HG02943 (cell line): ENCODE data around the gene MACF1.
"Not testable (repeated sequence)": the region's sequence is repeated elsewhere in the genome, so short reads cannot be mapped to it uniquely, and the experiment has no call there.

Experiments used
- ATAC-seq: cut with Tn5 transposase; IDR thresholded peaks from one replicate; pipeline ENCODE4 v1.9.1; 2021; ENCODE audit warnings: mild to moderate bottlenecking, low read depth, moderate library complexity; ENCODE audit not compliant: unreplicated experiment

The MACF1 gene

GRCh38 chr1:39525366-39526165, 321.1 kb downstream of the MACF1 start:
- ATAC-seq: peak; percentile 94

- ATAC-seq: no peak
Measured at GRCh38 chr1:39526466-39527189, 322.1 kb downstream of the MACF1 start.

GRCh38 chr1:39527190-39527579, 322.7 kb downstream of the MACF1 start:
- ATAC-seq: not testable (repeated sequence)

- no peak for ATAC-seq
Measured at GRCh38 chr1:39528082-39528481, 323.6 kb downstream of the MACF1 start.

- ATAC-seq: no peak
Measured at GRCh38 chr1:39529901-39530535, 325.5 kb downstream of the MACF1 start.

GRCh38 chr1:39531526-39531925, 327.0 kb downstream of the MACF1 start:
- ATAC-seq: no peak

- ATAC-seq: no peak
Measured at GRCh38 chr1:39533442-39533841, 328.9 kb downstream of the MACF1 start.
